HCT116 (cell line): ENCODE results near the gene SLC4A4. TPM values are rescaled to one million over a fixed set of nuclear protein-coding genes. Genes with fewer than 3 reads are reported as not detected.

Experiments used
- ATAC-seq: fragments of 200-7000 bp; cut with Tn5 transposase; 2 replicates; pipeline ENCODE4 v1.9.1; 2020; ENCODE audit warnings: mild to moderate bottlenecking, moderate library complexity
- BruUV-seq: library from RNA; stranded (reverse); fragments of 400-500 nt; replicated peaks from 2 replicates; lab custom pipeline; 2021; lab: Mats Ljungman, UMichigan
- CTCF ChIA-PET: fragments of 300-600 bp; sonication (Branson Sonifier 250); formaldehyde crosslinking; loops from one replicate; lab custom pipeline; 2021; ENCODE audit warnings: antibody characterized with exemption; lab: Charles Lee
- POLR2A ChIA-PET: fragments of 300-600, 350-600 bp; sonication (Branson Sonifier 250); formaldehyde crosslinking; loops from one replicate; lab custom pipeline; 2021; ENCODE audit warnings: antibody characterized with exemption; lab: Charles Lee
- RAD21 ChIA-PET, 2 experiments: fragments of 300-600 bp; sonication (Branson Sonifier 250); formaldehyde crosslinking; loops; one replicate each; lab custom pipeline; 2023; ENCODE audit warnings: low total read pairs in 2 of 2; ENCODE audit not compliant: uncharacterized antibody in 2 of 2, unreplicated experiment in 2 of 2, low non-redundant PET in 1 of 2; lab: Charles Lee
- DNase-seq: peaks from one replicate; pipeline ENCODE4 v3.0.0-alpha.2; 2010; ENCODE audit warnings: low read depth, low spot score
- H2AFZ ChIP-seq: fragments of 200-600 bp; shearing (Covaris generic), sonication (generic); 2 replicates; pipeline ENCODE4 v1.6.1; 2017; ENCODE audit warnings: low read depth, mixed run types, mixed read lengths, antibody characterized with exemption, low read length; ENCODE audit not compliant: poor library complexity, severe bottlenecking
- H3K27ac ChIP-seq: 2 replicates; pipeline ENCODE4 v1.5.1; 2012; ENCODE audit warnings: low read depth, low read length
- H3K27me3 ChIP-seq: fragments of 200-600 bp; sonication (generic); 2 replicates; pipeline ENCODE4 v1.6.1; 2016; ENCODE audit warnings: mixed run types, low read length, mixed read lengths; ENCODE audit not compliant: insufficient read depth
- H3K36me3 ChIP-seq, 2 experiments: fragments of 200-500 bp in 1 of 2; fragments of 200-600 bp in 1 of 2; sonication (Bioruptor generic) in 1 of 2; sonication (generic) in 1 of 2; 2 replicates each; pipeline versions ENCODE4 v1.5.1 to v1.6.1; 2014 to 2016; ENCODE audit warnings: low read length in 2 of 2, inconsistent platforms in 1 of 2, mixed read lengths in 1 of 2, mixed run types in 1 of 2; ENCODE audit not compliant: insufficient read depth in 2 of 2, control insufficient read depth in 1 of 2
- H3K4me1 ChIP-seq, 2 experiments: fragments of 200-600 bp in 1 of 2; sonication (generic) in 1 of 2; 2 replicates each; pipeline versions ENCODE4 v1.5.1 to v1.6.1; 2012 to 2017; ENCODE audit warnings: low read length in 2 of 2, inconsistent platforms in 1 of 2, mild to moderate bottlenecking in 1 of 2, mixed read lengths in 1 of 2, mixed run types in 1 of 2, moderate library complexity in 1 of 2; ENCODE audit not compliant: insufficient read depth in 2 of 2, control insufficient read depth in 1 of 2
- H3K4me2 ChIP-seq: fragments of 200-600 bp; sonication (generic); 2 replicates; pipeline ENCODE4 v1.6.1; 2017; ENCODE audit warnings: mixed run types, low read length, mixed read lengths
- H3K4me3 ChIP-seq, 2 experiments: fragments of 200-600 bp in 1 of 2; sonication (generic) in 1 of 2; replicated peaks in 1 of 2; 2 replicates each; pipeline ENCODE4 v1.5.1; 2011 to 2016; ENCODE audit warnings: low read length in 2 of 2, control low read depth in 1 of 2, low read depth in 1 of 2, mild to moderate bottlenecking in 1 of 2, mixed read lengths in 1 of 2, mixed run types in 1 of 2
- H3K79me2 ChIP-seq: fragments of 200-600 bp; sonication (generic); 2 replicates; pipeline ENCODE4 v1.6.1; 2017; ENCODE audit warnings: mild to moderate bottlenecking, mixed run types, low read length, moderate library complexity, mixed read lengths; ENCODE audit not compliant: insufficient read depth
- H3K9ac ChIP-seq: fragments of 200-600 bp; sonication (generic); 2 replicates; pipeline ENCODE4 v1.6.1; 2016; ENCODE audit warnings: low read length, mixed read lengths
- H3K9me2 ChIP-seq: fragments of 200-600 bp; sonication (generic), shearing (Covaris generic); 2 replicates; pipeline ENCODE4 v1.6.1; 2017; ENCODE audit warnings: mixed run types, mild to moderate bottlenecking, moderate library complexity; ENCODE audit not compliant: insufficient read depth
- H3K9me3 ChIP-seq, 2 experiments: fragments of 200-500 bp in 1 of 2; fragments of 200-600 bp in 1 of 2; sonication (Bioruptor generic) in 1 of 2; sonication (generic) in 1 of 2; 2 replicates each; pipeline ENCODE4 v1.6.1; 2014 to 2017; ENCODE audit warnings: low read length in 2 of 2, mixed read lengths in 2 of 2, inconsistent platforms in 1 of 2, low read depth in 1 of 2, mild to moderate bottlenecking in 1 of 2, mixed run types in 1 of 2, moderate library complexity in 1 of 2; ENCODE audit not compliant: control insufficient read depth in 1 of 2, insufficient read depth in 1 of 2
- H4K20me1 ChIP-seq: fragments of 200-600 bp; sonication (generic), shearing (Covaris generic); 2 replicates; pipeline ENCODE4 v1.6.1; 2017; ENCODE audit warnings: mixed run types, mild to moderate bottlenecking, moderate library complexity; ENCODE audit not compliant: insufficient read depth
- CBX3 ChIP-seq: IDR thresholded peaks from 2 replicates; pipeline ENCODE4 v1.6.1; 2012; ENCODE audit warnings: low read depth
- EZH2phosphoT487 ChIP-seq: fragments of 200-600 bp; IDR thresholded peaks from 2 replicates; pipeline ENCODE4 v1.6.1; 2018; ENCODE audit warnings: antibody characterized with exemption, borderline replicate concordance
- FOSL1 ChIP-seq: IDR thresholded peaks from 2 replicates; pipeline ENCODE4 v1.6.1; 2012; ENCODE audit warnings: low read depth
- JUND ChIP-seq: IDR thresholded peaks from 2 replicates; pipeline ENCODE4 v1.6.1; 2012
- POLR2A ChIP-seq: IDR thresholded peaks from 2 replicates; pipeline ENCODE4 v1.7.0; 2011; ENCODE audit warnings: borderline replicate concordance; ENCODE audit not compliant: insufficient read depth, insufficient read length; ENCODE audit errors: extremely low read depth
- POLR2AphosphoS5 ChIP-seq: IDR thresholded peaks from 2 replicates; pipeline ENCODE4 v1.6.1; 2011; ENCODE audit warnings: mild to moderate bottlenecking, low read depth, low read length, moderate library complexity
- RAD21 ChIP-seq: IDR thresholded peaks from 2 replicates; pipeline ENCODE4 v1.6.1; 2012; ENCODE audit warnings: low read depth, mild to moderate bottlenecking
- REST ChIP-seq: IDR thresholded peaks from 2 replicates; pipeline ENCODE4 v1.6.1; 2012; ENCODE audit warnings: low read depth
- TCF7L2 ChIP-seq: IDR thresholded peaks from 2 replicates; pipeline ENCODE4 v1.7.0; 2011; ENCODE audit warnings: borderline replicate concordance, inconsistent platforms; ENCODE audit not compliant: insufficient read depth, insufficient read length; ENCODE audit errors: extremely low read depth
- ZBTB33 ChIP-seq: IDR thresholded peaks from 2 replicates; pipeline ENCODE4 v1.6.1; 2011; ENCODE audit warnings: mild to moderate bottlenecking, low read length, moderate library complexity; ENCODE audit not compliant: insufficient replicate concordance; ENCODE audit errors: extremely low read depth
- ZFX ChIP-seq: fragments of 450-650 bp; IDR thresholded peaks from 2 replicates; pipeline ENCODE4 v1.6.1; 2017
- intact Hi-C: fragments of 100-400 bp; cut with micrococcal nuclease; formaldehyde crosslinking; loops from 2 replicates; pipeline ENCODE4 v1.10.0; 2022
- total RNA-seq: library from RNA; stranded (reverse); gene quantifications from one replicate; pipeline ENCODE4 v1.2.1, GENCODE V29; 2021; ENCODE audit not compliant: unreplicated experiment

The SLC4A4 gene
- total RNA-seq, 1 experiment from 2014 or later, result 0.30 TPM

GRCh38 chr4:71426381-71427042, 87.7 kb downstream of the SLC4A4 start:
- no peak for TF ChIP-seq JUND
- TF ChIP-seq RAD21, result no peak
- no peak for TF ChIP-seq FOSL1
- TF ChIP-seq CBX3, result no peak
- no peak for TF ChIP-seq ZFX
- no peak for TF ChIP-seq ZBTB33
- TF ChIP-seq POLR2A, result no peak
- TF ChIP-seq TCF7L2, result no peak
- no peak for TF ChIP-seq POLR2AphosphoS5
- no peak for TF ChIP-seq EZH2phosphoT487
- TF ChIP-seq REST, result no peak
- intact Hi-C loops, result no loop called here
- ChIA-PET POLR2A (no interaction called here), CTCF (no interaction called here), RAD21 (no interaction called here)
- Histone ChIP-seq H3K9me2 (no peaks in the 10 kb centered on the region), H3K27me3 (no peaks in the 10 kb centered on the region), H3K27ac (no peak overlapping the region), H3K4me2 (no peak overlapping the region), H3K4me3 (no peak overlapping the region), H3K9me3 (no peaks in the 10 kb centered on the region), H3K9ac (no peak overlapping the region), H3K4me1 (no peaks in the 10 kb centered on the region), H4K20me1 (no peaks in the 10 kb centered on the region), H3K36me3 (no peaks in the 10 kb centered on the region), H3K79me2 (no peaks in the 10 kb centered on the region), H2AFZ (no peak overlapping the region)
- DNase-seq (no peak), ATAC-seq (no peak)
- BruUV-seq, result no TSS peak
